KOPT-K1 (cell line): ENCODE data around the gene PLAAT5.

Experiments used
- H3K27ac ChIP-seq: fragments of 200-600 bp; sonication (generic); 2 replicates; pipeline ENCODE4 v1.5.1; 2016; ENCODE audit warnings: antibody characterized with exemption, mild to moderate bottlenecking, low read depth, low read length; ENCODE audit not compliant: poor library complexity, severe bottlenecking
- H3K36me3 ChIP-seq: fragments of 200-600 bp; sonication (generic); 2 replicates; pipeline ENCODE4 v1.5.1; 2017; ENCODE audit warnings: antibody characterized with exemption, mild to moderate bottlenecking, low read length, moderate library complexity; ENCODE audit not compliant: insufficient read depth
- H3K9me3 ChIP-seq: fragments of 200-600 bp; sonication (generic); 2 replicates; pipeline ENCODE4 v1.5.1; 2017; ENCODE audit warnings: antibody characterized with exemption, low read length, mild to moderate bottlenecking; ENCODE audit not compliant: insufficient read depth, poor library complexity, severe bottlenecking

Gene PLAAT5

GRCh38 chr11:63504933-63505586, 14.1 kb upstream of the PLAAT5 start:
- Histone ChIP-seq H3K9me3 (peaks cover 6% of the 10 kb centered on the region), H3K27ac (no peak overlapping the region), H3K36me3 (no peaks in the 10 kb centered on the region)

- H3K36me3 ChIP-seq: no peaks in the 10 kb centered on the region
- no peak overlapping the region for H3K27ac ChIP-seq
- peaks cover 15% of the 10 kb centered on the region for H3K9me3 ChIP-seq
These were observed 13.1 kb upstream of the PLAAT5 start for GRCh38 chr11:63504054-63504453.

GRCh38 chr11:63503492-63503891, 12.5 kb upstream of the PLAAT5 start:
- Histone ChIP-seq H3K27ac (no peak overlapping the region), H3K9me3 (peaks cover 20% of the 10 kb centered on the region), H3K36me3 (no peaks in the 10 kb centered on the region)

GRCh38 chr11:63502252-63502820, 11.4 kb upstream of the PLAAT5 start:
- Histone ChIP-seq H3K27ac (no peak overlapping the region), H3K36me3 (no peaks in the 10 kb centered on the region), H3K9me3 (peaks cover 23% of the 10 kb centered on the region)

- Histone ChIP-seq H3K36me3 (no peaks in the 10 kb centered on the region), H3K9me3 (peaks cover 23% of the 10 kb centered on the region), H3K27ac (no peak overlapping the region)
These were observed 10.3 kb upstream of the PLAAT5 start for GRCh38 chr11:63501236-63501635.

- no peaks in the 10 kb centered on the region for H3K36me3 ChIP-seq
- H3K27ac ChIP-seq: no peak overlapping the region
- H3K9me3 ChIP-seq: peaks cover 23% of the 10 kb centered on the region
These were observed 8.9 kb upstream of the PLAAT5 start for GRCh38 chr11:63499874-63500273.

GRCh38 chr11:63494975-63495374, 4.0 kb upstream of the PLAAT5 start:
- H3K27ac ChIP-seq: no peak overlapping the region
- H3K36me3 ChIP-seq: no peaks in the 10 kb centered on the region
- H3K9me3 ChIP-seq: peaks cover 19% of the 10 kb centered on the region

GRCh38 chr11:63493127-63493526, 2.2 kb upstream of the PLAAT5 start:
- H3K27ac ChIP-seq: no peak overlapping the region

GRCh38 chr11:63492441-63492840, 1.5 kb upstream of the PLAAT5 start:
- peaks cover 3% of the 10 kb centered on the region for H3K9me3 ChIP-seq
- H3K27ac ChIP-seq: no peak overlapping the region
- no peaks in the 10 kb centered on the region for H3K36me3 ChIP-seq

More at GRCh38 chr11:63493127-63493526, 2.2 kb upstream of the PLAAT5 start:
- Histone ChIP-seq H3K36me3 (no peaks in the 10 kb centered on the region), H3K9me3 (peaks cover 3% of the 10 kb centered on the region)

GRCh38 chr11:63491636-63492372, 837 bp upstream of the PLAAT5 start:
- Histone ChIP-seq H3K27ac (no peak overlapping the region), H3K9me3 (peaks cover 3% of the 10 kb centered on the region), H3K36me3 (no peaks in the 10 kb centered on the region)

GRCh38 chr11:63491240-63491587, 247 bp upstream of the PLAAT5 start:
- peaks cover 6% of the 10 kb centered on the region for H3K9me3 ChIP-seq
- no peaks in the 10 kb centered on the region for H3K36me3 ChIP-seq
- peak overlapping the region; percentile 5 for H3K27ac ChIP-seq

- Histone ChIP-seq H3K27ac (no peak overlapping the region), H3K36me3 (no peaks in the 10 kb centered on the region), H3K9me3 (peaks cover 16% of the 10 kb centered on the region)
These were observed 1.1 kb downstream of the PLAAT5 start for GRCh38 chr11:63489879-63490278.

GRCh38 chr11:63488789-63489188, 2.2 kb downstream of the PLAAT5 start:
- H3K9me3 ChIP-seq: peaks cover 22% of the 10 kb centered on the region
- H3K27ac ChIP-seq: no peak overlapping the region
- no peaks in the 10 kb centered on the region for H3K36me3 ChIP-seq

GRCh38 chr11:63485777-63486176, 5.2 kb downstream of the PLAAT5 start:
- Histone ChIP-seq H3K9me3 (peaks cover 19% of the 10 kb centered on the region), H3K27ac (no peak overlapping the region), H3K36me3 (no peaks in the 10 kb centered on the region)

GRCh38 chr11:63480039-63480438, 10.9 kb downstream of the PLAAT5 start:
- H3K36me3 ChIP-seq: no peaks in the 10 kb centered on the region
- H3K9me3 ChIP-seq: peaks cover 18% of the 10 kb centered on the region
- no peak overlapping the region for H3K27ac ChIP-seq

- Histone ChIP-seq H3K9me3 (peaks cover 12% of the 10 kb centered on the region), H3K27ac (no peak overlapping the region)
These were observed 12.1 kb downstream of the PLAAT5 start for GRCh38 chr11:63478896-63479295.

More at GRCh38 chr11:63478896-63479295, 12.1 kb downstream of the PLAAT5 start:
- no peaks in the 10 kb centered on the region for H3K36me3 ChIP-seq
